Smooth muscle cell (in vitro differentiated cells): Measurements from ENCODE around the gene PLA1A. TPM values are rescaled to one million over a fixed set of nuclear protein-coding genes. Genes with fewer than 3 reads are reported as not detected.
A peak's percentile ranks its signal among the peaks of the same experiment; 100 is the strongest.

Experiments
- DNase-seq: peaks from one replicate; lab custom pipeline; 2025; ENCODE audit not compliant: unreplicated experiment; lab: John Stamatoyannopoulos, UW
- H2AFZ ChIP-seq: fragments of 200-600 bp; sonication (generic); 2 replicates; pipeline ENCODE4 v1.6.0; 2016; ENCODE audit warnings: antibody characterized with exemption, low read depth, mild to moderate bottlenecking
- H3F3A ChIP-seq: fragments of 200-600 bp; sonication (generic); 2 replicates; pipeline ENCODE4 v1.6.0; 2017; ENCODE audit warnings: antibody characterized with exemption, low read depth
- H3K27ac ChIP-seq: fragments of 200-600 bp; sonication (generic); 2 replicates; pipeline ENCODE4 v1.5.1; 2016; ENCODE audit warnings: low read depth, mild to moderate bottlenecking
- H3K27me3 ChIP-seq: fragments of 200-600 bp; sonication (generic); 2 replicates; pipeline ENCODE4 v1.6.1; 2016; ENCODE audit warnings: low read depth, mild to moderate bottlenecking
- H3K36me3 ChIP-seq: fragments of 200-600 bp; sonication (generic); 2 replicates; pipeline ENCODE4 v1.5.1; 2016; ENCODE audit warnings: low read depth
- H3K4me1 ChIP-seq: fragments of 200-600 bp; sonication (generic); 2 replicates; pipeline ENCODE4 v1.5.1; 2016; ENCODE audit warnings: low read depth
- H3K4me2 ChIP-seq: fragments of 200-600 bp; sonication (generic); 2 replicates; pipeline ENCODE4 v1.6.0; 2016; ENCODE audit warnings: mild to moderate bottlenecking
- H3K4me3 ChIP-seq: fragments of 200-600 bp; sonication (generic); 2 replicates; pipeline ENCODE4 v1.5.1; 2016; ENCODE audit warnings: mild to moderate bottlenecking
- H3K79me2 ChIP-seq: fragments of 200-600 bp; sonication (generic); 2 replicates; pipeline ENCODE4 v1.6.0; 2016; ENCODE audit warnings: low read depth, mild to moderate bottlenecking
- H3K9ac ChIP-seq: fragments of 200-600 bp; sonication (generic); 2 replicates; pipeline ENCODE4 v1.6.0; 2016; ENCODE audit warnings: low read depth
- H3K9me3 ChIP-seq: fragments of 200-600 bp; sonication (generic); replicated peaks from 2 replicates; pipeline ENCODE4 v1.5.1; 2016; ENCODE audit warnings: low read depth
- H4K20me1 ChIP-seq: fragments of 200-600 bp; sonication (generic); 2 replicates; pipeline ENCODE4 v1.6.0; 2016; ENCODE audit warnings: low read depth
- CTCF ChIP-seq: fragments of 200-600 bp; sonication (generic); IDR thresholded peaks from 2 replicates; pipeline ENCODE4 v1.5.1; 2017; ENCODE audit warnings: borderline replicate concordance, mild to moderate bottlenecking, antibody characterized with exemption; ENCODE audit not compliant: insufficient read depth, poor library complexity, severe bottlenecking
- WGBS: methylation state at CpG from one replicate; pipeline ENCODE4 v1.1.7; 2016; ENCODE audit warnings: low lambda C conversion rate; 5-methylcytosine and 5-hydroxymethylcytosine counted together
- polyA plus RNA-seq: library from polyadenylated mRNA; unstranded; fragments of >200 nt; fragmentation: Nextera tagmentation; extraction: Ambion mirVana; gene quantifications from 2 replicates; pipeline ENCODE4 v1.2.1, GENCODE V29; 2016
- total RNA-seq: library from RNA; depleted of rRNA; stranded (reverse); fragments of >200 nt; gene quantifications from 2 replicates; pipeline ENCODE4 v1.2.3, GENCODE V29; 2014

PLA1A gene
- total and polyA plus RNA-seq, 2 experiments from 2014 or later: not detected

DNA sequence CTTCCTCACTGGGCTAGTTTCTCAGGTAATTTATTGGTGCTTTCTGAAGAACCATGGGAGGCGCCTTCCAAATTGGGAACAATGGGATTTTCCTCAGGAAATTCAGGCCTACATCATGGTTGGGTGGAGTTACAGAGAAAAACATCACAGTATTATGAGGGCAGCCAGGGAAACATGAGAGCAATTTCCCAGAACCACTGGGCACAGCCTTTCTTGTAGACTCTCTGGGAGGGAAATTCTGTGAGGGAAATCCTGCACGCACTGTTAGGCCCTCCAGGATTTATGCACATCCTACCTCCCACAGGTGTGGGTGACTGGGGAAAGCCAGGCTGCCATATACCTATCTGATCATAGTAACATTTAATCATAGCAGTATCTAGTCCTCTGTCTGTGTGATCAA lies 49.5 kb downstream of the PLA1A start:
- H3F3A ChIP-seq: peaks cover 9% of the 10 kb centered on the region
- TF ChIP-seq CTCF: no peak
- no peak overlapping the region for H3K4me2 ChIP-seq
- no peaks in the 10 kb centered on the region for H3K36me3 ChIP-seq
- no peak overlapping the region for H2AFZ ChIP-seq
- WGBS: 95% methylated on average over 2 of the region's 2 CpGs
- no peaks in the 10 kb centered on the region for H4K20me1 ChIP-seq
- DNase-seq: no peak
- peaks cover 21% of the 10 kb centered on the region for H3K4me1 ChIP-seq
- H3K79me2 ChIP-seq: no peaks in the 10 kb centered on the region
- H3K27ac ChIP-seq: no peak overlapping the region
- no peak overlapping the region for H3K9ac ChIP-seq
- no peaks in the 10 kb centered on the region for H3K9me3 ChIP-seq
- no peak overlapping the region for H3K4me3 ChIP-seq
- no peaks in the 10 kb centered on the region for H3K27me3 ChIP-seq

DNA sequence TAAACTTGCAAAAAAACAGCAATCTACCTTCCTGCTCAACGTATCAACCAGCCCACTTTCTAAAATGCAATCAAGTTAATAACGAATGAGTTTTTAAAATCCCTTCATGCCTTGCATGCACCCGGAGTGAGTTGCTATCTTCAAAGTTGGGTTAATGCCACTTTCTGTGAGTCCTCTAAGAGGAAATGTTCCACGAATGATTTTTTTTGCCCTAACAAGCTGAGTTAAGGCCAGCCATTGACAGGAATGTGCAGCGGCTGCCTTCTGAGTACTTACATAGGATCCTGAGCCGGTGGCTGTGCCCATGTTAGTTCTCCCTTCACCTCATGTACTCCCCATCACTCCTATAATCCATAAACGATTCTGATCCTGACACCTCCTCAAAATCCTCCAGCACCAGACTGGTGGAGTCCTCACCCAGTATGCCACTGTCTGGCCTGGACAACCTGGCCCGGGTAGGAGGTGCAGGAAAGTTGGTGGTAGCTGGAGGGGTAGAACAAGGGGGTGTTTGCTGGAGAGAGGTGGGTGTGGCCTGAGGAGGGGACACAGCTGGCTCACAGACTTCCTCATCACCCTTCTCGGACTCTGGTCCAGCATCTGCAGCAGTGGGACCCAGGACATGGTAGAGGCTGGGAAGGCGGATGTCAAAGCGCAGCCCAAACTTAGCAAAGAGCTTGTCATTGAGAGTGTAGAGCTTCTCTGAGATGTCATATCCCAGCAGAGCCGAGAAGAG lies 50.3 kb downstream of the PLA1A start:
- peaks cover 9% of the 10 kb centered on the region for H3F3A ChIP-seq
- H2AFZ ChIP-seq: no peak overlapping the region
- WGBS: 65% methylated on average over 12 of the region's 12 CpGs
- no peak for TF ChIP-seq CTCF
- no peak overlapping the region for H3K27ac ChIP-seq
- H3K9ac ChIP-seq: no peak overlapping the region
- no peak for DNase-seq
- no peaks in the 10 kb centered on the region for H3K36me3 ChIP-seq
- no peaks in the 10 kb centered on the region for H4K20me1 ChIP-seq
- peaks cover 15% of the 10 kb centered on the region for H3K4me1 ChIP-seq
- no peak overlapping the region for H3K4me3 ChIP-seq
- peak overlapping the region; percentile 29 for H3K4me2 ChIP-seq
- H3K27me3 ChIP-seq: no peaks in the 10 kb centered on the region
- H3K79me2 ChIP-seq: no peaks in the 10 kb centered on the region
- H3K9me3 ChIP-seq: no peaks in the 10 kb centered on the region

DNA sequence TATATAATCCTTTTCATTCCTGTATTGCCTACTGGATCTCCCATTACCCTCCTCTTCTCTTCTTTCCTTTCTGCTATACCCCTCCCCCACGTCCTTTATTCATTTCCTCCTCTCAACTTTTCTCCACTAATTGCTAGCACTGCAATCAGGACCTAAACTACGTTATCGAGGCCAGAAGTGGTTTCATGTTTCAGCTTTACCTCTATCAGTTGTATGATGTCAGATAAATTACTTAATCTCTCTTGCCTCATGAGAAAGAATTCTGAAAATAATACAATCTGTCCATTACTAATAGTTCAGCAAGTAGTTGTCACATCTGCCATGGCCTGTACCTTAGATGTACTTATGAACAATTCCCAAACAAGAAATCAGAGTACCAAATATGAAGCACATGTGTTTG lies 52.1 kb downstream of the PLA1A start:
- no peak for TF ChIP-seq CTCF
- no peak overlapping the region for H3K9ac ChIP-seq
- 68% methylated on average over 3 of the region's 3 CpGs for WGBS
- H4K20me1 ChIP-seq: no peaks in the 10 kb centered on the region
- no peak overlapping the region for H2AFZ ChIP-seq
- no peak overlapping the region for H3K4me2 ChIP-seq
- H3K4me3 ChIP-seq: no peak overlapping the region
- H3K36me3 ChIP-seq: no peaks in the 10 kb centered on the region
- H3K27me3 ChIP-seq: no peaks in the 10 kb centered on the region
- no peaks in the 10 kb centered on the region for H3K79me2 ChIP-seq
- no peaks in the 10 kb centered on the region for H3K9me3 ChIP-seq
- H3K27ac ChIP-seq: no peak overlapping the region
- DNase-seq: no peak
- H3K4me1 ChIP-seq: peaks cover 6% of the 10 kb centered on the region
- H3F3A ChIP-seq: no peaks in the 10 kb centered on the region

DNA sequence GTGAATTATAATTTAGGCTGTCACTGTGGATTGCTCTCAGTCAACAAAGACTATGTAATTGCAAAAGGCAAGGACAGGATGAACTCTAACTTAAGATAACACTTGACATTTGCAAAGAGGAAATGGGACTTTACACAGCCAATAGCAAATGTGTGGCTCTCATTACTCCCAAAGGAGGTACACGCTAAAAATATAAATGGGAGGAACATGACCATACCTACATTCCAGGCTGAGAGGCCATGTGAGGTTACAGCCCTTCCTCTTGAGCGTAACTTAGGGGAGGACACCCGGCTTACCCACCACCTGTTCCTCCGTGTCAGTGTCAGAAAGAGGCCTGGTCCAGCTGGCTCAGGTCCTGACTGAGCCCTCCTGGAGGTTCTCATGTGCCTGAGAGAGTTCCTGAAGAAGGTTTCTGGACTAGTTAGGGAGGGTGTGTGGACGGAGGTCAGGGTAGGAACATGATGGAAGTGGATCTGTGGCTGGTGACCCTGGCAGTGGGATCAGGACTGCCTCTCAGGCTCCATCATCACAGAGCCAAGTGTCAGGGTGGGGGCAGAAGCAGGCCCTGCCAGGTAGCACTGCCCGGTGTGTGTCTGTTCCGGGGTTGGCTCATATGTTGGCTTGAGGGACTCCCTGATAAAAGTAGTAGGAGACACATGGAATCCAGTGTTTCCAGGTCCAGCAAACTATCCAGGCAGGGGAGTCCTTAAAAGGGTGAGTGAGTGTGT lies 54.8 kb downstream of the PLA1A start:
- no peak for DNase-seq
- Histone ChIP-seq H3K4me1 (peaks cover 4% of the 10 kb centered on the region), H3K9ac (no peak overlapping the region), H3K4me2 (no peak overlapping the region), H2AFZ (no peak overlapping the region), H3K27me3 (no peaks in the 10 kb centered on the region), H3K79me2 (no peaks in the 10 kb centered on the region), H3K9me3 (no peaks in the 10 kb centered on the region), H3K27ac (no peak overlapping the region), H4K20me1 (no peaks in the 10 kb centered on the region), H3F3A (no peaks in the 10 kb centered on the region), H3K36me3 (no peaks in the 10 kb centered on the region), H3K4me3 (no peak overlapping the region)
- 94% methylated on average over 7 of the region's 7 CpGs for WGBS
- no peak for TF ChIP-seq CTCF
